HepG2 (cell line): ENCODE measurements around the gene REEP3. TPM values are rescaled to one million over a fixed set of nuclear protein-coding genes. Genes with fewer than 3 reads are reported as not detected.

Source experiments
- AHDC1 ChIP-seq: sonication (generic); formaldehyde crosslinking; IDR thresholded peaks from 2 replicates; pipeline ENCODE4 v1.5.1; 2020; ENCODE audit warnings: mild to moderate bottlenecking, missing genetic modification reagents, borderline replicate concordance
- ARHGAP35 ChIP-seq: sonication (generic); formaldehyde crosslinking; IDR thresholded peaks from 2 replicates; pipeline ENCODE4 v1.9.0; 2022; ENCODE audit warnings: mild to moderate bottlenecking, inconsistent platforms, moderate library complexity, missing genetic modification reagents, borderline replicate concordance
- GABPB1 ChIP-seq: IDR thresholded peaks from 2 replicates; pipeline ENCODE4 v1.6.1; 2016; ENCODE audit warnings: mild to moderate bottlenecking, missing genetic modification reagents, moderate library complexity, missing compliant biosample characterization
- HIVEP1 ChIP-seq: sonication (generic); formaldehyde crosslinking; IDR thresholded peaks from 2 replicates; pipeline ENCODE4 v1.4.0; 2020; ENCODE audit warnings: mild to moderate bottlenecking, missing genetic modification reagents
- HMG20A ChIP-seq: IDR thresholded peaks from 2 replicates; pipeline ENCODE4 v1.6.1; 2016; ENCODE audit warnings: borderline replicate concordance
- POLR2AphosphoS5 ChIP-seq: IDR thresholded peaks from 2 replicates; pipeline ENCODE4 v1.6.1; 2012; ENCODE audit warnings: low read depth, low read length
- SOX13 ChIP-seq, 3 experiments: fragments of 450-650 bp in 1 of 3; sonication (generic) in 1 of 3; formaldehyde crosslinking in 1 of 3; IDR thresholded peaks in 2 of 3; conservative IDR thresholded peaks in 1 of 3; 2 replicates each; pipeline versions ENCODE4 v1.5.0 to v1.6.1; 2016 to 2020; ENCODE audit warnings: antibody characterized with exemption in 1 of 3, mild to moderate bottlenecking in 1 of 3, missing compliant biosample characterization in 1 of 3, missing genetic modification reagents in 1 of 3, moderate library complexity in 1 of 3
- SOX5 ChIP-seq: IDR thresholded peaks from 2 replicates; pipeline ENCODE4 v1.6.1; 2016; ENCODE audit warnings: borderline replicate concordance
- SP140L ChIP-seq: sonication (generic); formaldehyde crosslinking; IDR thresholded peaks from 2 replicates; pipeline ENCODE4 v1.4.0; 2020; ENCODE audit warnings: missing genetic modification reagents, borderline replicate concordance
- TSC22D2 ChIP-seq: sonication (generic); formaldehyde crosslinking; IDR thresholded peaks from 2 replicates; pipeline ENCODE4 v1.5.1; 2020; ENCODE audit warnings: missing genetic modification reagents, mild to moderate bottlenecking, borderline replicate concordance
- ZNF143 ChIP-seq: sonication (generic); formaldehyde crosslinking; IDR thresholded peaks from 2 replicates; pipeline ENCODE4 v1.4.0; 2020; ENCODE audit warnings: missing genetic modification reagents
- ZNF33B ChIP-seq: sonication (generic); formaldehyde crosslinking; IDR thresholded peaks from 2 replicates; pipeline ENCODE4 v1.5.1; 2020; ENCODE audit warnings: mild to moderate bottlenecking, missing genetic modification reagents
- polyA plus RNA-seq, 8 experiments: library from polyadenylated mRNA; depleted of rRNA in 3 of 8; stranded (reverse) in 7 of 8; unstranded in 1 of 8; fragments of >200 nt; fragmentation: Illumina TruSeq in 4 of 8; extraction: Trizol in 4 of 8; gene quantifications; 2 replicates each; pipeline versions ENCODE4 v1.2.1 to v1.2.3, GENCODE V29; 2011 to 2016; ENCODE audit warnings: low read depth in 4 of 8, missing spikeins in 1 of 8, mixed read lengths in 1 of 8; ENCODE audit not compliant: insufficient read depth in 1 of 8
- total RNA-seq, 5 experiments: library from RNA; depleted of rRNA; stranded (reverse); fragments of >200 nt; fragmentation: Illumina TruSeq; extraction: Trizol; gene quantifications; 2 replicates each; pipeline ENCODE4 v1.2.3, GENCODE V29; 2016; ENCODE audit warnings: low read depth in 1 of 5
- TF ChIP-seq, protein P1 (sequence below): sonication (generic); formaldehyde crosslinking; conservative IDR thresholded peaks from 2 replicates; pipeline ENCODE4 v1.4.0; 2020; ENCODE audit warnings: mild to moderate bottlenecking, missing genetic modification reagents, moderate library complexity

REEP3 gene
- total and polyA plus RNA-seq, 2 of the 13 experiments (the other 11 are each of a cell fraction or from before 2014, with no cell fraction given), result 7.1 to 31.4 TPM

DNA sequence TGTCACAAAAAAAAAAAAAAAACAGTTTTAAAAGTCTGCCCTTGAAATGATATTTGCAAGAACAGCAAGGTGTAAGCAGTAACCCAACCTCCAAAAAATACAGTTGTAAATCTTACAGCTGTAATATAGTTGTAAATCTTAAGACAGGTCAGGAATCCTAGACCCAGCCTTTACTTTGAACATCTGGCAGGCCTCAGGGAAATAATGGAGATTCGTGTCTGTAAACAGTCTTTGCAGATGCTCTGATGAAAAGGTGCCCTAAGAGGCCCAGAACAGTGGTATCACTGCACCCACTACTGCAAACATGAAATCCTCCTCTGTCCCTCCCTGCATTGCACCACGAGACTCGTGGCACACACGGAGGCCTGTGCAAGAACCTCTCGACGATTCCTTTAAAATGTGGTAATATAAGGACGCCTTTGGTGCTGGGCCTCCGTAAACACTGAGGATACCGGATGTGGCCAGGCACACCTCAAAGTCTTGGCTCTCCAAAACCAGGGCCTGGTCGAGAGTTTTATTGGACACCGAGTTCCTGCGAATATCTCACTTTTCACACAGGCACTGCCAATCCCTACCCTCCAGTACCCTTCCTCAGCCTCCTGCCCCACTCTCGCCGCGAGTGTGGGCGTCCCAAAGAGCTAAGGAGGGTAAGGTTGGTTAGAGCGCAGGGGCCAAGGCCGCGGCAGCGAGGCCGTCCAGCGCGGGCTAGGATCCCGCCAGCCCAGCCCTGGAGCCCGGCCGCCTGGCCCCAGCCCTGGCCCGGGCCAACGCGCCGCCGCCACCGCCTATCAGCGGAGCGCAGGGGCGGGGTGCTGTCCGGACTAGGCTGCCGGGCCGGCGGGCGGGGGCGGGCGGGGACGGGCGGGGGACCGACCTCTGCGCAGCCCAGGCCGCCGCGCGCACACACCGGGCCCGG, at the start of gene REEP3 (continued):
- TF ChIP-seq, protein P1, sequence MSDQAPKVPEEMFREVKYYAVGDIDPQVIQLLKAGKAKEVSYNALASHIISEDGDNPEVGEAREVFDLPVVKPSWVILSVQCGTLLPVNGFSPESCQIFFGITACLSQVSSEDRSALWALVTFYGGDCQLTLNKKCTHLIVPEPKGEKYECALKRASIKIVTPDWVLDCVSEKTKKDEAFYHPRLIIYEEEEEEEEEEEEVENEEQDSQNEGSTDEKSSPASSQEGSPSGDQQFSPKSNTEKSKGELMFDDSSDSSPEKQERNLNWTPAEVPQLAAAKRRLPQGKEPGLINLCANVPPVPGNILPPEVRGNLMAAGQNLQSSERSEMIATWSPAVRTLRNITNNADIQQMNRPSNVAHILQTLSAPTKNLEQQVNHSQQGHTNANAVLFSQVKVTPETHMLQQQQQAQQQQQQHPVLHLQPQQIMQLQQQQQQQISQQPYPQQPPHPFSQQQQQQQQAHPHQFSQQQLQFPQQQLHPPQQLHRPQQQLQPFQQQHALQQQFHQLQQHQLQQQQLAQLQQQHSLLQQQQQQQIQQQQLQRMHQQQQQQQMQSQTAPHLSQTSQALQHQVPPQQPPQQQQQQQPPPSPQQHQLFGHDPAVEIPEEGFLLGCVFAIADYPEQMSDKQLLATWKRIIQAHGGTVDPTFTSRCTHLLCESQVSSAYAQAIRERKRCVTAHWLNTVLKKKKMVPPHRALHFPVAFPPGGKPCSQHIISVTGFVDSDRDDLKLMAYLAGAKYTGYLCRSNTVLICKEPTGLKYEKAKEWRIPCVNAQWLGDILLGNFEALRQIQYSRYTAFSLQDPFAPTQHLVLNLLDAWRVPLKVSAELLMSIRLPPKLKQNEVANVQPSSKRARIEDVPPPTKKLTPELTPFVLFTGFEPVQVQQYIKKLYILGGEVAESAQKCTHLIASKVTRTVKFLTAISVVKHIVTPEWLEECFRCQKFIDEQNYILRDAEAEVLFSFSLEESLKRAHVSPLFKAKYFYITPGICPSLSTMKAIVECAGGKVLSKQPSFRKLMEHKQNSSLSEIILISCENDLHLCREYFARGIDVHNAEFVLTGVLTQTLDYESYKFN (CRISPR knock-in tag), result 0 out of 2 replicates have a peak, but pooled peaks have one; percentile 10
- TF ChIP-seq HMG20A (CRISPR knock-in tag) (0 out of 2 replicates have a peak, but pooled peaks have one; percentile 11), HIVEP1 (CRISPR knock-in tag) (no peak), GABPB1 (CRISPR knock-in tag) (peak; percentile 54), ZNF33B (CRISPR knock-in tag) (0 out of 2 replicates have a peak, but pooled peaks have one; percentile 27), AHDC1 (CRISPR knock-in tag) (no peak), POLR2AphosphoS5 (peak; percentile 54), ZNF143 (CRISPR knock-in tag) (no peak), SOX5 (CRISPR knock-in tag) (no peak), SOX13 (IDR thresholded peaks at IDR 0.05) (no peak), SOX13 (CRISPR knock-in tag; conservative IDR thresholded peaks at IDR 0.05 in 1 of 2, IDR thresholded peaks at IDR 0.05 in 1 of 2) (0 out of 4 replicates have a peak, but pooled peaks of 1 of the 2 experiments have one; percentile 20), ARHGAP35 (no peak), TSC22D2 (CRISPR knock-in tag) (no peak), SP140L (0 out of 2 replicates have a peak, but pooled peaks have one; percentile 30)
